HUES64 (cell line): ENCODE results near the gene NEIL3. TPM values are rescaled to one million over a fixed set of nuclear protein-coding genes. Genes with fewer than 3 reads are reported as not detected.

Experiments used
- H3K27ac ChIP-seq: 2 replicates; pipeline ENCODE4 v1.7.0; 2013; ENCODE audit warnings: low read depth, low read length, inconsistent platforms
- H3K27me3 ChIP-seq: 2 replicates; pipeline ENCODE4 v1.6.1; 2013; ENCODE audit warnings: mild to moderate bottlenecking, low read length; ENCODE audit not compliant: insufficient read depth
- H3K36me3 ChIP-seq: 2 replicates; pipeline ENCODE4 v1.6.1; 2013; ENCODE audit warnings: mild to moderate bottlenecking, low read length; ENCODE audit not compliant: insufficient read depth
- H3K4me1 ChIP-seq: 2 replicates; pipeline ENCODE4 v1.6.1; 2013; ENCODE audit warnings: mild to moderate bottlenecking, low read length, moderate library complexity; ENCODE audit not compliant: insufficient read depth
- H3K4me3 ChIP-seq: 2 replicates; pipeline ENCODE4 v1.5.1; 2013; ENCODE audit warnings: mild to moderate bottlenecking, low read length, moderate library complexity
- H3K9ac ChIP-seq: 2 replicates; pipeline ENCODE4 v1.6.1; 2013; ENCODE audit warnings: mild to moderate bottlenecking, low read depth, low read length
- H3K9me3 ChIP-seq: 2 replicates; pipeline ENCODE4 v1.6.1; 2013; ENCODE audit warnings: low read depth, low read length; ENCODE audit not compliant: insufficient read depth
- WGBS: fragments of 150-250, 120-280 bp; methylation state at CpG from one replicate; pipeline ENCODE4 v1.1.7; 2013; ENCODE audit warnings: missing lambda C conversion rate; 5-methylcytosine and 5-hydroxymethylcytosine counted together
- polyA plus RNA-seq, 2 experiments: library from polyadenylated mRNA; stranded (reverse); fragments of 50-300 nt; gene quantifications; one replicate each; pipeline ENCODE4 v1.2.3, GENCODE V29; 2013

The NEIL3 gene
- 6.3 TPM for polyA plus RNA-seq (2013, experiment 1 of 2)
- polyA plus RNA-seq (2013, experiment 2 of 2), result 8.2 TPM

GRCh38 chr4:177309522-177310371 lies at the start of gene NEIL3:
TSS of gene NEIL3 (plus strand) at chr4:177309874. CDS start at chr4:177309954, 80 bp downstream.
- Histone ChIP-seq H3K4me1 (peaks cover 5% of the 10 kb centered on the region; the same call in 1 of the 2 replicates), H3K36me3 (no peaks in the 10 kb centered on the region), H3K9ac (peak within 1 kb of the TSS; percentile 88), H3K4me3 (peak within 1 kb of the TSS; percentile 95), H3K27ac (peak within 1 kb of the TSS; percentile 79), H3K27me3 (no peaks in the 10 kb centered on the region), H3K9me3 (no peaks in the 10 kb centered on the region)
- WGBS, result 3% methylated on average over 52 of the region's 52 CpGs

GRCh38 chr4:177263818-177264217 lies 45.9 kb upstream of the NEIL3 start:
- Histone ChIP-seq H3K9ac (no peak overlapping the region), H3K36me3 (no peaks in the 10 kb centered on the region), H3K4me3 (no peak overlapping the region), H3K27ac (no peak overlapping the region), H3K4me1 (no peaks in the 10 kb centered on the region), H3K9me3 (no peaks in the 10 kb centered on the region), H3K27me3 (no peaks in the 10 kb centered on the region)
- 90% methylated on average over 6 of the region's 7 CpGs for WGBS

- H3K9me3 ChIP-seq, result no peaks in the 10 kb centered on the region
- H3K27me3 ChIP-seq, result no peaks in the 10 kb centered on the region
- no peak overlapping the region for H3K27ac ChIP-seq
- H3K9ac ChIP-seq, result no peak overlapping the region
- H3K4me3 ChIP-seq, result no peak overlapping the region
- no peaks in the 10 kb centered on the region for H3K36me3 ChIP-seq
- WGBS, result no CpG with 5 or more reads among the region's 2 CpGs
- no peaks in the 10 kb centered on the region for H3K4me1 ChIP-seq
Observed at GRCh38 chr4:177264788-177265422, 44.8 kb upstream of the NEIL3 start.

- 100% methylated on average over 3 of the region's 3 CpGs for WGBS
- no peaks in the 10 kb centered on the region for H3K4me1 ChIP-seq
- no peak overlapping the region for H3K9ac ChIP-seq
- H3K27ac ChIP-seq, result no peak overlapping the region
- H3K4me3 ChIP-seq, result no peak overlapping the region
- H3K9me3 ChIP-seq, result no peaks in the 10 kb centered on the region
- H3K27me3 ChIP-seq, result no peaks in the 10 kb centered on the region
- H3K36me3 ChIP-seq, result no peaks in the 10 kb centered on the region
Observed at GRCh38 chr4:177265729-177266128, 43.9 kb upstream of the NEIL3 start.

GRCh38 chr4:177266506-177266905 lies 43.2 kb upstream of the NEIL3 start:
- no peak overlapping the region for H3K27ac ChIP-seq
- no peaks in the 10 kb centered on the region for H3K9me3 ChIP-seq
- no peak overlapping the region for H3K9ac ChIP-seq
- no peaks in the 10 kb centered on the region for H3K36me3 ChIP-seq
- no peak overlapping the region for H3K4me3 ChIP-seq
- no peaks in the 10 kb centered on the region for H3K27me3 ChIP-seq
- WGBS, result 90% methylated on average over 1 of the region's 1 CpG
- no peaks in the 10 kb centered on the region for H3K4me1 ChIP-seq

GRCh38 chr4:177267911-177268310 lies 41.8 kb upstream of the NEIL3 start:
- no peak overlapping the region for H3K4me3 ChIP-seq
- no peak overlapping the region for H3K9ac ChIP-seq
- H3K27ac ChIP-seq, result no peak overlapping the region
- H3K36me3 ChIP-seq, result no peaks in the 10 kb centered on the region
- H3K4me1 ChIP-seq, result 0 out of 2 replicates have a peak, but pooled peaks cover 2% of the 10 kb centered on the region
- no peaks in the 10 kb centered on the region for H3K9me3 ChIP-seq
- WGBS, result 85% methylated on average over 3 of the region's 3 CpGs
- no peaks in the 10 kb centered on the region for H3K27me3 ChIP-seq

- H3K36me3 ChIP-seq, result no peaks in the 10 kb centered on the region
- WGBS, result 100% methylated on average over 1 of the region's 1 CpG
- H3K27me3 ChIP-seq, result no peaks in the 10 kb centered on the region
- H3K9ac ChIP-seq, result no peak overlapping the region
- H3K4me3 ChIP-seq, result no peak overlapping the region
- H3K27ac ChIP-seq, result no peak overlapping the region
- H3K4me1 ChIP-seq, result 0 out of 2 replicates have a peak, but pooled peaks cover 2% of the 10 kb centered on the region
- H3K9me3 ChIP-seq, result no peaks in the 10 kb centered on the region
Observed at GRCh38 chr4:177271091-177271490, 38.6 kb upstream of the NEIL3 start.

- Histone ChIP-seq H3K9ac (no peak overlapping the region), H3K27ac (no peak overlapping the region), H3K36me3 (no peaks in the 10 kb centered on the region), H3K27me3 (no peaks in the 10 kb centered on the region), H3K4me3 (no peak overlapping the region), H3K4me1 (0 out of 2 replicates have a peak, but pooled peaks cover 2% of the 10 kb centered on the region), H3K9me3 (no peaks in the 10 kb centered on the region)
- WGBS, result 85% methylated on average over 10 of the region's 10 CpGs
Observed at GRCh38 chr4:177271915-177272766, 37.5 kb upstream of the NEIL3 start.

GRCh38 chr4:177275999-177276398 lies 33.7 kb upstream of the NEIL3 start:
- Histone ChIP-seq H3K27me3 (no peaks in the 10 kb centered on the region), H3K36me3 (no peaks in the 10 kb centered on the region), H3K9ac (no peak overlapping the region), H3K4me1 (0 out of 2 replicates have a peak, but pooled peaks cover 2% of the 10 kb centered on the region), H3K9me3 (no peaks in the 10 kb centered on the region), H3K4me3 (no peak overlapping the region), H3K27ac (no peak overlapping the region)
- 100% methylated on average over 3 of the region's 4 CpGs for WGBS

- 94% methylated on average over 4 of the region's 4 CpGs for WGBS
- Histone ChIP-seq H3K27ac (no peak overlapping the region), H3K9ac (no peak overlapping the region), H3K9me3 (no peaks in the 10 kb centered on the region), H3K36me3 (no peaks in the 10 kb centered on the region), H3K4me3 (no peak overlapping the region), H3K27me3 (no peaks in the 10 kb centered on the region), H3K4me1 (no peaks in the 10 kb centered on the region)
Observed at GRCh38 chr4:177281351-177281909, 28.2 kb upstream of the NEIL3 start.
